Psoas muscle (tissue), 8 donors: Measurements from ENCODE around the gene PIP5KL1. TPM values are rescaled to one million over a fixed set of nuclear protein-coding genes. Genes with fewer than 3 reads are reported as not detected.

ENCODE experiments used
- ATAC-seq, 4 donors: fragments of 200-7000 bp; cut with Tn5 transposase; one replicate each; pipeline ENCODE4 v1.9.1; 2020; ENCODE audit warnings: moderate library complexity in 3 of 4, mild to moderate bottlenecking in 2 of 4
- DNase-seq, 2 donors: peaks; one replicate each; pipeline ENCODE4 v3.0.0-alpha.2; 2020
- H3K27ac ChIP-seq: fragments of 200-600 bp; one replicate; pipeline ENCODE4 v1.8.0; 2022
- H3K27me3 ChIP-seq, 3 donors: fragments of 200-600 bp in 1 of 3; one replicate each; pipeline versions ENCODE4 v1.6.1 to v1.8.0; 2013 to 2022; ENCODE audit warnings: low read length in 2 of 3, mild to moderate bottlenecking in 2 of 3, moderate library complexity in 1 of 3; ENCODE audit not compliant: insufficient read depth in 3 of 3
- H3K36me3 ChIP-seq, 2 donors: fragments of 200-600 bp in 1 of 2; one replicate each; pipeline versions ENCODE4 v1.6.1 to v1.8.0; 2013 to 2022; ENCODE audit warnings: low read depth in 1 of 2, mild to moderate bottlenecking in 1 of 2, moderate library complexity in 1 of 2; ENCODE audit not compliant: insufficient read depth in 1 of 2
- H3K4me1 ChIP-seq: fragments of 200-600 bp; one replicate; pipeline ENCODE4 v1.8.0; 2022
- H3K4me3 ChIP-seq: fragments of 200-600 bp; one replicate; pipeline ENCODE4 v1.8.0; 2022; ENCODE audit warnings: mild to moderate bottlenecking
- H3K9me3 ChIP-seq: fragments of 200-600 bp; one replicate; pipeline ENCODE4 v1.8.0; 2022
- CTCF ChIP-seq: fragments of 200-600 bp; IDR thresholded peaks from one replicate; pipeline ENCODE4 v1.8.0; 2022; ENCODE audit warnings: antibody characterized with exemption
- WGBS, 3 donors: extraction: QIAGEN DNeasy Blood & Tissue Kit; methylation state at CpG; one replicate each; pipeline versions ENCODE4 v1.1.6 to v1.1.7; 2013; 5-methylcytosine and 5-hydroxymethylcytosine counted together
- intact Hi-C, 2 donors: fragments of 100-400 bp; cut with DNase I; formaldehyde crosslinking; loops; one replicate each; pipeline versions ENCODE4 v1.11.0 to v1.14.2; 2022
- polyA plus RNA-seq, 3 donors: library from polyadenylated mRNA; stranded (reverse); fragments of 200-250 nt; gene quantifications; one replicate each; pipeline ENCODE4 v1.2.3, GENCODE V29; 2013
- total RNA-seq, 4 donors: library from RNA; stranded (reverse); fragmentation: NEBNext Ultra II Directional in 2 of 4; extraction: Animal tissue kit (Norgen Biotek cat#: 25700) in 2 of 4; gene quantifications; one replicate each; pipeline versions ENCODE4 v1.2.1 to v1.2.4, GENCODE V29; 2021 to 2023
- donor health status: healthy with polysubstance abuse.
- donor health status: DM: no; HTN: no; CAD: no; lungs with moderate emphysema.
- donor health status: Bipolar disorder and iron deficiency.
- donor health status: healthy.
- donor health status: DM: yes; HTN: yes; CAD: no.
- donor health status: DM: no; HTN: no; CAD: no.
- donor health status: DM: no; HTN: no; CAD: no.
- donor health status: DM: yes; HTN: yes; CAD: no.

The PIP5KL1 gene
- total and polyA plus RNA-seq, 7 donors = 0.05 to 0.44 (median 0.26) TPM; not detected in 3

- DNase-seq = no peak
- intact Hi-C loops = no loop called here
- WGBS, 3 donors = 71 to 86% (median 73%) methylated on average over 9 of the region's 9 CpGs
Observed at GRCh38 chr9:127967151-127967809, 36.7 kb upstream of the PIP5KL1 start.

DNA sequence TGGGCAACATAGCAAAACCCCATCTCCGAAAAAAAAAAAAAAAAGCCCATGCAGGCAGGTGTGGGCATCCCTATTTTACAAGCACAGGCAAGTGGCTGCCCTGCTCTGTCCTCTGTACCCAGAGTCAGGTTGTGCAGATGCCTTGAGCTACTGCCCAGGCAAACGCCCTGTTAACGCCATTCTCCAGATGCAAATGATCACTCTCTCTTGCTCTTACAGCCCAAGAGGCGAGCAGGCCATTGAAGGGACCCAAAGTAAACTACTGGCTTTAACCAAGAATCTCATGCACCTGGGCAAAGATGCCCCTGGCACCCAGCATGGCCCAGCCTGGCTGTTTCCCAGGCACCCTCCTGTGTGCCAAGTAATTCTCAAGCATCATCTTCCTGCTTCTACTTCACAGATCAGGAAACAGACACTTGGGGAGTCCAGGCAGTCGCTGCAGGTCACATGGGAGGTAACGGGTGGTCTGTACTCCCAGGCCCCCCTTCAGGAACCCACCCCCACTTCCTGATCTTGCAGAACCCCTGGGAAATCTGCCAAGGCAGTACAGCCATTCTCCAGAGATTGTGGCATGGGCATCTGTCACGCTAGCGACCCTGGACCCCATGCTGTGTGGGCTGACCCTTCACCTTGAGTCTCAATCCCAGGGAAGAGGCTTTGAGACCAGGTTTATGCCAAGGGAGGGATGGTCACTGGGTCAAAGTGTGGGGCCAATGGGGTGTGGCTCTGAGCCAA is 36.0 kb upstream of the PIP5KL1 start:
- H3K4me1 ChIP-seq = peaks cover 84% of the 10 kb centered on the region
- no peaks in the 10 kb centered on the region for H3K27me3 ChIP-seq
- intact Hi-C loops = no loop called here
- peak overlapping the region; percentile 85 for H3K27ac ChIP-seq
- ATAC-seq (no peak), DNase-seq (no peak)
- no peak for TF ChIP-seq CTCF
- 57 to 82% (median 68%) methylated on average over 8 of the region's 8 CpGs for WGBS, 3 donors
- no peaks in the 10 kb centered on the region for H3K36me3 ChIP-seq
- no peaks in the 10 kb centered on the region for H3K9me3 ChIP-seq
- H3K4me3 ChIP-seq = no peak overlapping the region

More at GRCh38 chr9:127967151-127967809, 36.7 kb upstream of the PIP5KL1 start:
- H3K36me3 ChIP-seq = no peaks in the 10 kb centered on the region
- H3K4me3 ChIP-seq = no peak overlapping the region
- H3K27me3 ChIP-seq = no peaks in the 10 kb centered on the region
- ATAC-seq = no peak
- H3K9me3 ChIP-seq = no peaks in the 10 kb centered on the region
- no peak overlapping the region for H3K27ac ChIP-seq
- H3K4me1 ChIP-seq = peaks cover 89% of the 10 kb centered on the region
- TF ChIP-seq CTCF = no peak

DNA sequence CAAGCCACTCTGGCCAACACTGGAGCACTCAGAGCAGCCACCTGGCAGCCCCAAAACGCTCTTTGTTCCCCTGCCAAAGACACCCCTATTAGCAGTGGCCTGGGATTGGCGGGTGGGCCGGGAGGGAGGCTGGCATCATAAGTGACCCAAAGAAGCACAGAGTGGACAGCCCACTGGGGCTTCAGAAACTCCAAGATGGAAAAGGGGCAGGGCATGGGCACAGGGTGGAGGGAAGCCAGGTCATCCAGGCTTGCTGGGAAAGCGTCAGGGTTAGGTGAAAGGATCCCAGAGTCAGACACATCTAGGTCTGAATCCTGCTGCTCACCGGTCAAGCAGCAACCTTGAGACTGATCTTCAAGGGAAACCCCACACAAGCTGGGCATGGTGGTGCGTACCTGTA is 35.4 kb upstream of the PIP5KL1 start:
- Histone ChIP-seq H3K27ac (peak overlapping the region; percentile 85), H3K36me3 (no peaks in the 10 kb centered on the region), H3K4me1 (peaks cover 79% of the 10 kb centered on the region), H3K4me3 (peak overlapping the region; percentile 7), H3K27me3 (no peaks in the 10 kb centered on the region), H3K9me3 (no peaks in the 10 kb centered on the region)
- WGBS, 3 donors = 38 to 53% (median 41%) methylated on average over 6 of the region's 6 CpGs
- intact Hi-C loops = no loop called here
- ATAC-seq (peak; percentile 6 to 24 (median 12)), DNase-seq (no peak)
- TF ChIP-seq CTCF = no peak

DNA sequence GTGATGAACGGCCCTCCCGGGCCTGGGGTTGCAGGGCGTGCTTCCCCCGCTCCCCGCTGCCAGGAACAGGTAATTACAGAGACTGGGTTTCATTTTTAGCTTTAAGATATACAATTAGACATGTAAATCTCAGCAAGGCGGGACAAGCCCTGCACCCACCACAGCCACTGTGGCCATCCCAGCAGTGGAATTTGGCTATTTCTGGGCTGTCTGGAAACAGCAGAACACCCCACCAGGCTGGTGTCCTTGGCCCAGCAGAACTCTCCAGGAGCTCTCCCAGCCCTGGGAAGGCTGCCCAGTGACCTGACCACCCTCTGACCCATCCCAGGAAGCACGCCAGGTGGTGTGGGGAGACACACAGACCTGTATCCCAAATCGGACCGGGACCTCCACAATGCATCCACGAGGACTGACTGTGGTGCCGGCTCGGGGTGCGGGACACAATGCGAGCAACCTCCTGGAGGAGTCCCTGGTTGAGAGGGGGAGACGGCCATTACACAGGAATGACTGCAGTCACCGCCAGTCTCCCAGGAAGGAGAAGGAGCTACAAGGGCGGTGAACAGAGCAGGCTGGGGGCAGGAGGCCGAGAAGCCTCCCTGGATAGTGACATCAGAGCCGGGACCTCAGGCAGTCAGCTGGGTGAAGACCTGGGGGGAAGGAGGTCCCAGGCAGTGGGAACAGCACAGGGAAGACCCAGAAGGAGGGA is 32.9 kb upstream of the PIP5KL1 start:
- H3K4me1 ChIP-seq = peaks cover 72% of the 10 kb centered on the region

More for the DNA sequence above, 32.9 kb upstream of the PIP5KL1 start:
- Histone ChIP-seq H3K27ac (peak overlapping the region; percentile 14), H3K36me3 (no peaks in the 10 kb centered on the region), H3K9me3 (no peaks in the 10 kb centered on the region), H3K4me3 (no peak overlapping the region), H3K27me3 (no peaks in the 10 kb centered on the region)
- DNase-seq = no peak
- 78 to 85% (median 79%) methylated on average over 19 of the region's 19 CpGs for WGBS, 3 donors
- no peak for TF ChIP-seq CTCF
- intact Hi-C loops = no loop called here
- peak in 1 of 4 donors; percentile 1 for ATAC-seq
